Breast epithelium (tissue), 3 donors: Measurements from ENCODE around the gene FRMD3.
A peak's percentile ranks its signal among the peaks of the same experiment; 100 is the strongest.

ENCODE experiments used
- CTCF ChIP-seq, 3 donors: fragments of 450-650 bp; IDR thresholded peaks; one replicate each; pipeline ENCODE4 v1.5.1; 2016 to 2017; ENCODE audit warnings: antibody characterized with exemption in 3 of 3, mild to moderate bottlenecking in 3 of 3, moderate library complexity in 3 of 3
- POLR2A ChIP-seq: fragments of 450-650 bp; IDR thresholded peaks from one replicate; pipeline ENCODE4 v1.6.1; 2016; ENCODE audit warnings: antibody characterized with exemption, mild to moderate bottlenecking, moderate library complexity
- POLR2AphosphoS5 ChIP-seq, 3 donors: sonication (generic); formaldehyde crosslinking; IDR thresholded peaks; one replicate each; pipeline ENCODE4 v1.6.1; 2017; ENCODE audit warnings: antibody characterized with exemption in 3 of 3

GRCh38 chr9:83544002-83544698 is 5.9 kb upstream of the FRMD3 start:
- TF ChIP-seq CTCF (IDR thresholded peaks at IDR 0.05), result peak in 2 of 3 donors; percentile 71 to 82
- TF ChIP-seq POLR2A, result no peak
- no peak for TF ChIP-seq POLR2AphosphoS5 (IDR thresholded peaks at IDR 0.05)
